HG03066 (cell line): Measurements from ENCODE around the gene PDLIM1.
"Not testable (repeated sequence)": the region's sequence is repeated elsewhere in the genome, so short reads cannot be mapped to it uniquely, and the experiment has no call there.

Experiments used
- ATAC-seq: cut with Tn5 transposase; IDR thresholded peaks from one replicate; pipeline ENCODE4 v1.9.1; 2021; ENCODE audit warnings: low read depth; ENCODE audit not compliant: unreplicated experiment

PDLIM1 gene

GRCh38 chr10:95245425-95246055 is 45.3 kb downstream of the PDLIM1 start:
- ATAC-seq: peak; percentile 90

GRCh38 chr10:95244152-95244551 is 46.7 kb downstream of the PDLIM1 start:
- ATAC-seq: no peak

GRCh38 chr10:95243318-95243617 is 47.5 kb downstream of the PDLIM1 start:
- no peak for ATAC-seq

- no peak for ATAC-seq
Observed at GRCh38 chr10:95242581-95243317, 48.1 kb downstream of the PDLIM1 start.

- no peak for ATAC-seq
Observed at GRCh38 chr10:95241533-95241932, 49.3 kb downstream of the PDLIM1 start.

GRCh38 chr10:95240811-95241210 is 50.0 kb downstream of the PDLIM1 start:
- no peak for ATAC-seq

- not testable (repeated sequence) for ATAC-seq
Observed at GRCh38 chr10:95240096-95240495, 50.7 kb downstream of the PDLIM1 start.

- ATAC-seq: no peak
Observed at GRCh38 chr10:95237376-95238170, 53.2 kb downstream of the PDLIM1 start.

GRCh38 chr10:95236068-95236903 is 54.5 kb downstream of the PDLIM1 start:
- ATAC-seq: peak; percentile 94

GRCh38 chr10:95235676-95236067 is 55.1 kb downstream of the PDLIM1 start:
- ATAC-seq: no peak

GRCh38 chr10:95234951-95235350 is 55.9 kb downstream of the PDLIM1 start:
- no peak for ATAC-seq

GRCh38 chr10:95233377-95234034 is 57.3 kb downstream of the PDLIM1 start:
- no peak for ATAC-seq

GRCh38 chr10:95230677-95231586 is 59.9 kb downstream of the PDLIM1 start:
- not testable (repeated sequence) for ATAC-seq

GRCh38 chr10:95229724-95230627 is 60.8 kb downstream of the PDLIM1 start:
- no peak for ATAC-seq

- not testable (repeated sequence) for ATAC-seq
Observed at GRCh38 chr10:95228934-95229723, 61.7 kb downstream of the PDLIM1 start.

- ATAC-seq: no peak
Observed at GRCh38 chr10:95225136-95225535, 65.7 kb downstream of the PDLIM1 start.

- ATAC-seq: no peak
Observed at GRCh38 chr10:95221124-95221523, 69.7 kb downstream of the PDLIM1 start.
